OCI-LY1 (cell line): ENCODE results near the gene HNRNPK.

Source experiments
- EZH2 ChIP-seq: fragments of 200-600 bp; sonication (generic), shearing (Covaris generic); IDR thresholded peaks from 2 replicates; pipeline ENCODE4 v1.8.0; 2017; ENCODE audit warnings: borderline replicate concordance, mixed run types, mild to moderate bottlenecking, antibody characterized with exemption, low read length, moderate library complexity, mixed read lengths
- TF ChIP-seq, protein P1 (sequence below): fragments of 200-600 bp; sonication (generic), shearing (Covaris generic); IDR thresholded peaks from 2 replicates; pipeline ENCODE4 v1.5.1; 2017; ENCODE audit warnings: mild to moderate bottlenecking, antibody characterized with exemption, low read length, moderate library complexity, mixed read lengths

DNA sequence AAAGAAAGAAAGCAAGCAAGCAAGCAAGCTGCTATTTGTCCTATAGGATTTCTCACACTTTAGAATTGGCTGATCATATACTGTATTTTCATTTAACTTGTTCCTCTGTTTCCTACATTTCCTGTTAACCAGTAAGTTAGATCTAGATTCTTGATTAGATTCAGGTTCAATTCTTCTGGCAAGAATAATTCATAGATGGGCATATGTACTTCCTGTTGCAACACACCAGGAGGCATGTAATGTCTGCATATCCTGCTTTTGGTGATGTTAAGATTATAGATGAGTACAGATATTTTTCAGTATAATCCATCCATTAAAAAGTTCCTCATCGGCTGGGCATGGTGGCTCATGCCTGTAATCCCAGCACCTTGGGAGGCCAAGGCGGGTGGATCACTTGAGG lies 48.0 kb downstream of the HNRNPK start:
- TF ChIP-seq, protein P1, sequence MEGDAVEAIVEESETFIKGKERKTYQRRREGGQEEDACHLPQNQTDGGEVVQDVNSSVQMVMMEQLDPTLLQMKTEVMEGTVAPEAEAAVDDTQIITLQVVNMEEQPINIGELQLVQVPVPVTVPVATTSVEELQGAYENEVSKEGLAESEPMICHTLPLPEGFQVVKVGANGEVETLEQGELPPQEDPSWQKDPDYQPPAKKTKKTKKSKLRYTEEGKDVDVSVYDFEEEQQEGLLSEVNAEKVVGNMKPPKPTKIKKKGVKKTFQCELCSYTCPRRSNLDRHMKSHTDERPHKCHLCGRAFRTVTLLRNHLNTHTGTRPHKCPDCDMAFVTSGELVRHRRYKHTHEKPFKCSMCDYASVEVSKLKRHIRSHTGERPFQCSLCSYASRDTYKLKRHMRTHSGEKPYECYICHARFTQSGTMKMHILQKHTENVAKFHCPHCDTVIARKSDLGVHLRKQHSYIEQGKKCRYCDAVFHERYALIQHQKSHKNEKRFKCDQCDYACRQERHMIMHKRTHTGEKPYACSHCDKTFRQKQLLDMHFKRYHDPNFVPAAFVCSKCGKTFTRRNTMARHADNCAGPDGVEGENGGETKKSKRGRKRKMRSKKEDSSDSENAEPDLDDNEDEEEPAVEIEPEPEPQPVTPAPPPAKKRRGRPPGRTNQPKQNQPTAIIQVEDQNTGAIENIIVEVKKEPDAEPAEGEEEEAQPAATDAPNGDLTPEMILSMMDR, result no peak
- TF ChIP-seq EZH2, result no peak
